ENCODE results near the gene RANBP3L. TPM values are rescaled to one million over a fixed set of nuclear protein-coding genes. Genes with fewer than 3 reads are reported as not detected.

Gene RANBP3L
- total and polyA plus RNA-seq, 2 experiments from 2014 or later: not detected

DNA sequence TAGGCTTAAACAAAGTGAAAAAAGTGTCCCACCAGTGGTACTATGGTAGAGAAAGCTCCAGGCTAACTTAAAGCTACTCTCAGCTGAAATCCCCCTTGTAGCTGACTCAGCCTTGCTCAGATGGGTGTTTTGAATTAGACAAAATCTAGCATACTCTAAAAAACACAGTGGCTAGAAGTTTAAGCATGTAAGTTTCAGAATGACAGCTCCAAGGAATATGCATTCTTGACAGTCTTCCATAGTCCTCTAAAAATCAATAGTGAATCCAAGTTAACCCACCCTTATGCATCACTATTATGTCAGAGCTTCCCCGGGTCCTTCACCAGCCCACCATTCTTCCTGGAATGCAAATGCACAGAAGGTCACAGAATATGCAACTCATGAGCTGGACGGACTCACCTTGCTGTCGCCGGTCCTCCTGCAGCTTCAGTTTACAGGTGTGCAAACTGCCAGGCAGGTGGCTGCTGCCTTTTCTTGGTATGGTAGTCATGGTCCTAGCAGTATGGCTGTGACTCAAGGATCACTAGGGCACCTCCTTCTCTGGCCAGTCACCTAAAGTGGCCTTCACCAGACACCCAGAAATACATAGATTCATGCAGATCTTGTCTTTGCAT lies 668 bp downstream of the RANBP3L start (continued):
- TF ChIP-seq, protein P1, sequence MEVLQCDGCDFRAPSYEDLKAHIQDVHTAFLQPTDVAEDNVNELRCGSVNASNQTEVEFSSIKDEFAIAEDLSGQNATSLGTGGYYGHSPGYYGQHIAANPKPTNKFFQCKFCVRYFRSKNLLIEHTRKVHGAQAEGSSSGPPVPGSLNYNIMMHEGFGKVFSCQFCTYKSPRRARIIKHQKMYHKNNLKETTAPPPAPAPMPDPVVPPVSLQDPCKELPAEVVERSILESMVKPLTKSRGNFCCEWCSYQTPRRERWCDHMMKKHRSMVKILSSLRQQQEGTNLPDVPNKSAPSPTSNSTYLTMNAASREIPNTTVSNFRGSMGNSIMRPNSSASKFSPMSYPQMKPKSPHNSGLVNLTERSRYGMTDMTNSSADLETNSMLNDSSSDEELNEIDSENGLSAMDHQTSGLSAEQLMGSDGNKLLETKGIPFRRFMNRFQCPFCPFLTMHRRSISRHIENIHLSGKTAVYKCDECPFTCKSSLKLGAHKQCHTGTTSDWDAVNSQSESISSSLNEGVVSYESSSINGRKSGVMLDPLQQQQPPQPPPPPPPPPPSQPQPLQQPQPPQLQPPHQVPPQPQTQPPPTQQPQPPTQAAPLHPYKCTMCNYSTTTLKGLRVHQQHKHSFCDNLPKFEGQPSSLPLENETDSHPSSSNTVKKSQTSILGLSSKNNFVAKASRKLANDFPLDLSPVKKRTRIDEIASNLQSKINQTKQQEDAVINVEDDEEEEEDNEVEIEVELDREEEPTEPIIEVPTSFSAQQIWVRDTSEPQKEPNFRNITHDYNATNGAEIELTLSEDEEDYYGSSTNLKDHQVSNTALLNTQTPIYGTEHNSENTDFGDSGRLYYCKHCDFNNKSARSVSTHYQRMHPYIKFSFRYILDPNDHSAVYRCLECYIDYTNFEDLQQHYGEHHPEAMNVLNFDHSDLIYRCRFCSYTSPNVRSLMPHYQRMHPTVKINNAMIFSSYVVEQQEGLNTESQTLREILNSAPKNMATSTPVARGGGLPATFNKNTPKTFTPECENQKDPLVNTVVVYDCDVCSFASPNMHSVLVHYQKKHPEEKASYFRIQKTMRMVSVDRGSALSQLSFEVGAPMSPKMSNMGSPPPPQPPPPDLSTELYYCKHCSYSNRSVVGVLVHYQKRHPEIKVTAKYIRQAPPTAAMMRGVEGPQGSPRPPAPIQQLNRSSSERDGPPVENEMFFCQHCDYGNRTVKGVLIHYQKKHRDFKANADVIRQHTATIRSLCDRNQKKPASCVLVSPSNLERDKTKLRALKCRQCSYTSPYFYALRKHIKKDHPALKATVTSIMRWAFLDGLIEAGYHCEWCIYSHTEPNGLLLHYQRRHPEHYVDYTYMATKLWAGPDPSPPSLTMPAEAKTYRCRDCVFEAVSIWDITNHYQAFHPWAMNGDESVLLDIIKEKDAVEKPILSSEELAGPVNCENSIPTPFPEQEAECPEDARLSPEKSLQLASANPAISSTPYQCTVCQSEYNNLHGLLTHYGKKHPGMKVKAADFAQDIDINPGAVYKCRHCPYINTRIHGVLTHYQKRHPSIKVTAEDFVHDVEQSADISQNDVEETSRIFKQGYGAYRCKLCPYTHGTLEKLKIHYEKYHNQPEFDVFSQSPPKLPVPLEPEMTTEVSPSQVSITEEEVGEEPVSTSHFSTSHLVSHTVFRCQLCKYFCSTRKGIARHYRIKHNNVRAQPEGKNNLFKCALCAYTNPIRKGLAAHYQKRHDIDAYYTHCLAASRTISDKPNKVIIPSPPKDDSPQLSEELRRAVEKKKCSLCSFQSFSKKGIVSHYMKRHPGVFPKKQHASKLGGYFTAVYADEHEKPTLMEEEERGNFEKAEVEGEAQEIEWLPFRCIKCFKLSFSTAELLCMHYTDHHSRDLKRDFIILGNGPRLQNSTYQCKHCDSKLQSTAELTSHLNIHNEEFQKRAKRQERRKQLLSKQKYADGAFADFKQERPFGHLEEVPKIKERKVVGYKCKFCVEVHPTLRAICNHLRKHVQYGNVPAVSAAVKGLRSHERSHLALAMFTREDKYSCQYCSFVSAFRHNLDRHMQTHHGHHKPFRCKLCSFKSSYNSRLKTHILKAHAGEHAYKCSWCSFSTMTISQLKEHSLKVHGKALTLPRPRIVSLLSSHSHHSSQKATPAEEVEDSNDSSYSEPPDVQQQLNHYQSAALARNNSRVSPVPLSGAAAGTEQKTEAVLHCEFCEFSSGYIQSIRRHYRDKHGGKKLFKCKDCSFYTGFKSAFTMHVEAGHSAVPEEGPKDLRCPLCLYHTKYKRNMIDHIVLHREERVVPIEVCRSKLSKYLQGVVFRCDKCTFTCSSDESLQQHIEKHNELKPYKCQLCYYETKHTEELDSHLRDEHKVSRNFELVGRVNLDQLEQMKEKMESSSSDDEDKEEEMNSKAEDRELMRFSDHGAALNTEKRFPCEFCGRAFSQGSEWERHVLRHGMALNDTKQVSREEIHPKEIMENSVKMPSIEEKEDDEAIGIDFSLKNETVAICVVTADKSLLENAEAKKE (CRISPR knock-in tag; IDR thresholded peaks at IDR 0.05): no peak
- TF ChIP-seq NANOG (IDR thresholded peaks at IDR 0.05; ENCODE audit: borderline replicate concordance): no peak

DNA sequence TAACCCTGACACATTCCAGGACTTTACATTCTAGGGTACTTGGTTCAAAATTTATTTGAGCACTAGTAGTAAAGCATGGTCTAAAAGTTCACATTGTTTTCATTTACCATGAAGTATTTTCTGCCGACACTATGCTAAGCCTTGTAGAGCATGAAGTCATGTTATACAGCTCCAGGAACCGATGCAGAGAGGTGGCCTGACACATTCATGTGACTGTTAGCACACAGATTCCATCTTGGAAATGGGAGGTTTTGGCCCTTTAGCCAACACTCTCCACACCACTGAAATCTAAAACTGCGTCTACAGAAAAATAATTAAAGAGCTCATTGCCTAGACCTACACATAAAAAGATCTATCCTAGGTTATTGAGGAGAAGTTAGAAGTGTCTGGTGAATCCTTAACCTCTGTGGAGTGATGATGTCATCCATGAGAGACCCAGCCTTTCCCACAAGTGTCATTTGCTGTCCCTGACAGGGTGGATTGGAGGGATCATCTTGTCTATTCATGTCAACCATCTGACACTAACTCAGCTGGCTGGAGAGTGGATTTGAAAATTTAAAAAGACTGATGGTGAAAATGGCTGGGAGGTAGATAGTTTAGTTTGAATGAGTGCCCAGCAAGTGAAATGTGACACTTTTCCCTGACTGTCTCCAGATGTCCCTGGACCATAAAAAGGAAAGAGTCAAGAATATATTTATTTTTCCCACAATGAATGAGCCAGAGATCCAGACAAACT lies 1.3 kb downstream of the RANBP3L start:
- H3K36me3 Mint-ChIP-seq (ENCODE audit: low read depth): no peaks in the 10 kb centered on the region
- H3K9me2 ChIP-seq (ENCODE audit: insufficient read depth): no peaks in the 10 kb centered on the region
- peaks cover 6% of the 10 kb centered on the region; the same call in 2 of the 3 replicates for H3K4me1 Mint-ChIP-seq
- no peak overlapping the region for H3K4me2 ChIP-seq
- ATAC-seq (no peak), DNase-seq (ENCODE audit: low spot score) (no peak)
- H3K27ac Mint-ChIP-seq: no peak overlapping the region
- H3K9me3 Mint-ChIP-seq: no peaks in the 10 kb centered on the region
- H3K27me3 Mint-ChIP-seq (ENCODE audit: insufficient read depth, low read depth, poor library complexity): no peaks in the 10 kb centered on the region
- H3K79me2 ChIP-seq (replicated peaks; ENCODE audit: insufficient read depth): no peaks in the 10 kb centered on the region
- H3K4me3 Mint-ChIP-seq: no peak overlapping the region
- no peak overlapping the region for H3K4me3 ChIP-seq
- H3F3A ChIP-seq (replicated peaks; ENCODE audit: low read depth): no peaks in the 10 kb centered on the region
- H3K27ac ChIP-seq (ENCODE audit: low read depth): no peak overlapping the region
- H3K4me1 ChIP-seq (ENCODE audit: insufficient read depth): peaks cover 12% of the 10 kb centered on the region
- no peaks in the 10 kb centered on the region for H3K27me3 ChIP-seq (ENCODE audit: insufficient read depth)
- H4K20me1 ChIP-seq (replicated peaks; ENCODE audit: insufficient read depth): no peaks in the 10 kb centered on the region
- no peak overlapping the region for H2AFZ ChIP-seq
- H3K36me3 ChIP-seq (ENCODE audit: insufficient read depth): no peaks in the 10 kb centered on the region
- TF ChIP-seq, protein P2, sequence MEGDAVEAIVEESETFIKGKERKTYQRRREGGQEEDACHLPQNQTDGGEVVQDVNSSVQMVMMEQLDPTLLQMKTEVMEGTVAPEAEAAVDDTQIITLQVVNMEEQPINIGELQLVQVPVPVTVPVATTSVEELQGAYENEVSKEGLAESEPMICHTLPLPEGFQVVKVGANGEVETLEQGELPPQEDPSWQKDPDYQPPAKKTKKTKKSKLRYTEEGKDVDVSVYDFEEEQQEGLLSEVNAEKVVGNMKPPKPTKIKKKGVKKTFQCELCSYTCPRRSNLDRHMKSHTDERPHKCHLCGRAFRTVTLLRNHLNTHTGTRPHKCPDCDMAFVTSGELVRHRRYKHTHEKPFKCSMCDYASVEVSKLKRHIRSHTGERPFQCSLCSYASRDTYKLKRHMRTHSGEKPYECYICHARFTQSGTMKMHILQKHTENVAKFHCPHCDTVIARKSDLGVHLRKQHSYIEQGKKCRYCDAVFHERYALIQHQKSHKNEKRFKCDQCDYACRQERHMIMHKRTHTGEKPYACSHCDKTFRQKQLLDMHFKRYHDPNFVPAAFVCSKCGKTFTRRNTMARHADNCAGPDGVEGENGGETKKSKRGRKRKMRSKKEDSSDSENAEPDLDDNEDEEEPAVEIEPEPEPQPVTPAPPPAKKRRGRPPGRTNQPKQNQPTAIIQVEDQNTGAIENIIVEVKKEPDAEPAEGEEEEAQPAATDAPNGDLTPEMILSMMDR (conservative IDR thresholded peaks at IDR 0.05; ENCODE audit: low read depth in 2 of 2): no peak
- TF ChIP-seq EZH2phosphoT487 (IDR thresholded peaks at IDR 0.05; ENCODE audit: unreplicated experiment) (no peak), CREB1 (CRISPR knock-in tag; IDR thresholded peaks at IDR 0.05; ENCODE audit: low read depth) (no peak), JUNB (IDR thresholded peaks at IDR 0.05; ENCODE audit: unreplicated experiment) (no peak), ZNF114 (CRISPR knock-in tag; IDR thresholded peaks at IDR 0.05) (no peak), ZNF331 (CRISPR knock-in tag; IDR thresholded peaks at IDR 0.05; ENCODE audit: low read depth) (no peak), POLR2AphosphoS5 (IDR thresholded peaks at IDR 0.05; ENCODE audit: low read depth) (no peak), NANOG (IDR thresholded peaks at IDR 0.05; ENCODE audit: borderline replicate concordance) (no peak), EZH2 (IDR thresholded peaks at IDR 0.05; ENCODE audit: low read depth, unreplicated experiment) (no peak)
- TF ChIP-seq, protein P3, sequence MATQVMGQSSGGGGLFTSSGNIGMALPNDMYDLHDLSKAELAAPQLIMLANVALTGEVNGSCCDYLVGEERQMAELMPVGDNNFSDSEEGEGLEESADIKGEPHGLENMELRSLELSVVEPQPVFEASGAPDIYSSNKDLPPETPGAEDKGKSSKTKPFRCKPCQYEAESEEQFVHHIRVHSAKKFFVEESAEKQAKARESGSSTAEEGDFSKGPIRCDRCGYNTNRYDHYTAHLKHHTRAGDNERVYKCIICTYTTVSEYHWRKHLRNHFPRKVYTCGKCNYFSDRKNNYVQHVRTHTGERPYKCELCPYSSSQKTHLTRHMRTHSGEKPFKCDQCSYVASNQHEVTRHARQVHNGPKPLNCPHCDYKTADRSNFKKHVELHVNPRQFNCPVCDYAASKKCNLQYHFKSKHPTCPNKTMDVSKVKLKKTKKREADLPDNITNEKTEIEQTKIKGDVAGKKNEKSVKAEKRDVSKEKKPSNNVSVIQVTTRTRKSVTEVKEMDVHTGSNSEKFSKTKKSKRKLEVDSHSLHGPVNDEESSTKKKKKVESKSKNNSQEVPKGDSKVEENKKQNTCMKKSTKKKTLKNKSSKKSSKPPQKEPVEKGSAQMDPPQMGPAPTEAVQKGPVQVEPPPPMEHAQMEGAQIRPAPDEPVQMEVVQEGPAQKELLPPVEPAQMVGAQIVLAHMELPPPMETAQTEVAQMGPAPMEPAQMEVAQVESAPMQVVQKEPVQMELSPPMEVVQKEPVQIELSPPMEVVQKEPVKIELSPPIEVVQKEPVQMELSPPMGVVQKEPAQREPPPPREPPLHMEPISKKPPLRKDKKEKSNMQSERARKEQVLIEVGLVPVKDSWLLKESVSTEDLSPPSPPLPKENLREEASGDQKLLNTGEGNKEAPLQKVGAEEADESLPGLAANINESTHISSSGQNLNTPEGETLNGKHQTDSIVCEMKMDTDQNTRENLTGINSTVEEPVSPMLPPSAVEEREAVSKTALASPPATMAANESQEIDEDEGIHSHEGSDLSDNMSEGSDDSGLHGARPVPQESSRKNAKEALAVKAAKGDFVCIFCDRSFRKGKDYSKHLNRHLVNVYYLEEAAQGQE (IDR thresholded peaks at IDR 0.05; ENCODE audit: unreplicated experiment): no peak

Measured in GM23338 (cell line).